IMR-90 (cell line): ENCODE measurements around the gene ZYX. TPM values are rescaled to one million over a fixed set of nuclear protein-coding genes. Genes with fewer than 3 reads are reported as not detected.
A peak's percentile ranks its signal among the peaks of the same experiment; 100 is the strongest.

Source experiments
- ATAC-seq: fragments of 200-7000 bp; cut with Tn5 transposase; 2 replicates; pipeline ENCODE4 v1.9.1; 2020; ENCODE audit warnings: low read depth, mild to moderate bottlenecking, moderate library complexity
- BruUV-seq: library from RNA; stranded (reverse); fragments of 400-500 nt; replicated peaks from 2 replicates; lab custom pipeline; 2021; lab: Mats Ljungman, UMichigan
- CTCF ChIA-PET: fragments of 300-600 bp; formaldehyde crosslinking; extraction: SDS; loops from one replicate; lab custom pipeline; 2021; ENCODE audit warnings: antibody characterized with exemption; lab: Yijun Ruan, JAX
- POLR2A ChIA-PET: fragments of 300-600 bp; sonication (Branson Sonifier 250); formaldehyde crosslinking; loops from one replicate; lab custom pipeline; 2022; ENCODE audit warnings: antibody characterized with exemption; ENCODE audit not compliant: unreplicated experiment; lab: Charles Lee
- DNase-seq: peaks from one replicate; pipeline ENCODE4 v3.0.0; 2013
- H2AFZ ChIP-seq: replicated peaks from 2 replicates; pipeline ENCODE3; 2013; ENCODE audit warnings: low read length, mild to moderate bottlenecking; ENCODE audit not compliant: poor library complexity
- H2AK5ac ChIP-seq: 2 replicates; pipeline ENCODE4 v1.6.1; 2013; ENCODE audit warnings: low read depth, low read length, inconsistent platforms
- H2AK9ac ChIP-seq: replicated peaks from 2 replicates; pipeline ENCODE3; 2013; ENCODE audit warnings: mild to moderate bottlenecking, low read depth, low read length, moderate library complexity; ENCODE audit not compliant: poor library complexity
- H2BK120ac ChIP-seq: 2 replicates; pipeline ENCODE4 v1.6.1; 2013; ENCODE audit warnings: low read depth, low read length, inconsistent platforms
- H2BK15ac ChIP-seq: 3 replicates; pipeline ENCODE4 v1.6.1; 2013; ENCODE audit warnings: low read depth, low read length, inconsistent platforms
- H2BK20ac ChIP-seq: 2 replicates; pipeline ENCODE4 v1.6.1; 2013; ENCODE audit warnings: low read depth, mild to moderate bottlenecking, inconsistent platforms, low read length, moderate library complexity
- H2BK5ac ChIP-seq: 2 replicates; pipeline ENCODE4 v1.6.1; 2013; ENCODE audit warnings: mild to moderate bottlenecking, low read depth, low read length, inconsistent platforms; ENCODE audit not compliant: poor library complexity, severe bottlenecking
- H3K14ac ChIP-seq: replicated peaks from 2 replicates; pipeline ENCODE4 v1.6.1; 2013; ENCODE audit warnings: low read depth, low read length, inconsistent platforms
- H3K18ac ChIP-seq: 2 replicates; pipeline ENCODE4 v1.6.1; 2013; ENCODE audit warnings: low read depth, low read length, control low read depth
- H3K23ac ChIP-seq: 2 replicates; pipeline ENCODE4 v1.6.1; 2013; ENCODE audit warnings: low read depth, low read length, inconsistent platforms
- H3K27ac ChIP-seq: 2 replicates; pipeline ENCODE4 v1.5.1; 2013; ENCODE audit warnings: mild to moderate bottlenecking, control low read depth, low read length; ENCODE audit not compliant: insufficient read depth
- H3K27me3 ChIP-seq: 2 replicates; pipeline ENCODE4 v1.6.1; 2013; ENCODE audit warnings: low read length; ENCODE audit not compliant: control insufficient read depth, insufficient read depth
- H3K36me3 ChIP-seq: 2 replicates; pipeline ENCODE4 v1.6.1; 2013; ENCODE audit warnings: low read length, mixed read lengths; ENCODE audit not compliant: control insufficient read depth, insufficient read depth
- H3K4ac ChIP-seq: 2 replicates; pipeline ENCODE4 v1.6.1; 2013; ENCODE audit warnings: low read depth, low read length, inconsistent platforms
- H3K4me1 ChIP-seq: 2 replicates; pipeline ENCODE4 v1.6.1; 2013; ENCODE audit warnings: low read length, mixed read lengths; ENCODE audit not compliant: control insufficient read depth, insufficient read depth
- H3K4me2 ChIP-seq: 2 replicates; pipeline ENCODE4 v1.6.1; 2013; ENCODE audit warnings: low read depth, mild to moderate bottlenecking, control low read depth, low read length, moderate library complexity
- H3K4me3 ChIP-seq: 2 replicates; pipeline ENCODE4 v1.5.1; 2013; ENCODE audit warnings: low read depth, mild to moderate bottlenecking, control low read depth, low read length, moderate library complexity; ENCODE audit not compliant: insufficient read depth
- H3K56ac ChIP-seq: 2 replicates; pipeline ENCODE4 v1.6.1; 2013; ENCODE audit warnings: low read length, inconsistent platforms; ENCODE audit not compliant: insufficient read depth; ENCODE audit errors: extremely low read depth
- H3K79me1 ChIP-seq, 2 experiments: 2 replicates each; pipeline ENCODE4 v1.6.1; 2013; ENCODE audit warnings: low read length in 2 of 2, inconsistent platforms in 1 of 2, low read depth in 1 of 2
- H3K9ac ChIP-seq: 2 replicates; pipeline ENCODE4 v1.6.1; 2013; ENCODE audit warnings: low read depth, low read length, control low read depth
- H3K9me1 ChIP-seq: 2 replicates; pipeline ENCODE4 v1.6.1; 2013; ENCODE audit warnings: low read length, inconsistent platforms; ENCODE audit not compliant: insufficient read depth
- H3K9me3 ChIP-seq: 2 replicates; pipeline ENCODE4 v1.6.1; 2013; ENCODE audit warnings: low read length; ENCODE audit not compliant: control insufficient read depth, insufficient read depth
- H4K20me1 ChIP-seq: 2 replicates; pipeline ENCODE4 v1.6.1; 2013; ENCODE audit warnings: low read length, inconsistent platforms; ENCODE audit not compliant: insufficient read depth
- H4K5ac ChIP-seq: 2 replicates; pipeline ENCODE4 v1.6.1; 2013; ENCODE audit warnings: mild to moderate bottlenecking, low read depth, low read length, control low read depth
- H4K8ac ChIP-seq, 2 experiments: 2 replicates each; pipeline ENCODE4 v1.6.1; 2013; ENCODE audit warnings: low read depth in 2 of 2, low read length in 2 of 2, control low read depth in 1 of 2, inconsistent platforms in 1 of 2
- H4K91ac ChIP-seq: 2 replicates; pipeline ENCODE4 v1.6.1; 2013; ENCODE audit warnings: low read depth, low read length, inconsistent platforms; ENCODE audit not compliant: insufficient read depth
- ELK1 ChIP-seq: fragments of 150-350 bp; IDR thresholded peaks from 2 replicates; pipeline ENCODE4 v1.6.1; 2016; ENCODE audit warnings: low read depth, mild to moderate bottlenecking, low read length, moderate library complexity, borderline replicate concordance
- MAFK ChIP-seq: IDR thresholded peaks from 2 replicates; pipeline ENCODE4 v1.6.1; 2012; ENCODE audit warnings: low read depth, low read length, improper control_type of control experiment
- WGBS, 2 experiments: methylation state at CpG; one replicate each; pipeline versions ENCODE4 v1.1.5 to v1.1.7; 2013; ENCODE audit warnings: missing lambda C conversion rate in 2 of 2; ENCODE audit not compliant: insufficient read length in 1 of 2; ENCODE audit errors: extremely low coverage in 2 of 2; 5-methylcytosine and 5-hydroxymethylcytosine counted together
- dilution Hi-C: fragments of 300-500 bp; cut with HindIII; formaldehyde crosslinking; loops from one replicate; pipeline ENCODE4 v1.14.3; 2018; ENCODE audit warnings: low sequenced_read_pairs; ENCODE audit not compliant: unreplicated experiment
- in situ Hi-C: fragments of 300-500 bp; cut with MboI; formaldehyde crosslinking; loops from 3 replicates; pipeline ENCODE4 v1.14.3; 2019; ENCODE audit warnings: low sequenced_read_pairs, inconsistent platforms, mixed read lengths
- intact Hi-C: fragments of 100-400 bp; cut with micrococcal nuclease; formaldehyde crosslinking; loops from 2 replicates; pipeline ENCODE4 v1.10.0; 2022
- polyA plus RNA-seq, 3 experiments: library from polyadenylated mRNA; depleted of rRNA; stranded (reverse); fragments of >200 nt; gene quantifications; 2 replicates each; pipeline ENCODE4 v1.2.3, GENCODE V29; 2012; ENCODE audit warnings: low replicate concordance in 1 of 3
- total RNA-seq: library from RNA; depleted of rRNA; stranded (reverse); fragments of >200 nt; gene quantifications from 2 replicates; pipeline ENCODE4 v1.2.3, GENCODE V29; 2012

The ZYX gene
- total and polyA plus RNA-seq, 2 of the 4 experiments (the other 2 are of a cell fraction) = 22.6 to 334 TPM

- TF ChIP-seq ELK1 = no peak
Observed at GRCh38 chr7:143381427-143382125, 431 bp downstream of the ZYX start (continued).

- no TSS peak for BruUV-seq
- Histone ChIP-seq H2BK15ac (no peak overlapping the region), H3K27me3 (no peaks in the 10 kb centered on the region), H3K79me1 (peaks cover 16 to 60% of the 10 kb centered on the region in 2 experiments), H3K9me3 (no peaks in the 10 kb centered on the region), H2BK5ac (peak overlapping the region; percentile 77), H3K9ac (peak overlapping the region; percentile 97), H3K4me1 (peaks cover 33% of the 10 kb centered on the region), H3K56ac (peak overlapping the region; percentile 93), H3K18ac (peak overlapping the region; percentile 34; the same call in 1 of the 2 replicates), H3K23ac (peak overlapping the region; percentile 91), H3K4me2 (peak overlapping the region; percentile 93), H3K4me3 (peak overlapping the region; percentile 68), H2AFZ (peak overlapping the region; percentile 73), H2AK9ac (peak overlapping the region; percentile 97), H3K4ac (peak overlapping the region; percentile 90), H4K8ac (peak overlapping the region; percentile 66 to 71; a peak in 3 of 4 replicates), H4K20me1 (peaks cover 55% of the 10 kb centered on the region), H3K27ac (peak overlapping the region; percentile 100), H4K5ac (peak overlapping the region; percentile 13; the same call in 1 of the 2 replicates), H3K36me3 (peaks cover 46% of the 10 kb centered on the region), H3K14ac (peak overlapping the region; percentile 97), H3K9me1 (peaks cover 28% of the 10 kb centered on the region), H4K91ac (peak overlapping the region; percentile 83), H2AK5ac (peak overlapping the region; percentile 54), H2BK20ac (no peak overlapping the region), H2BK120ac (0 out of 2 replicates have a peak overlapping the region, but pooled peaks have one; percentile 5)
- ATAC-seq (no peak), DNase-seq (no peak)
- ChIA-PET POLR2A (no interaction called here), CTCF (no interaction called here)
- dilution Hi-C loops (no loop called here), in situ Hi-C loops (no loop called here), intact Hi-C loops (loop anchor here (5.0 kb wide), 2 partner anchors 140 to 820 kb away; no protein-coding TSS in a partner anchor)
- TF ChIP-seq MAFK = no peak
- WGBS, 2 experiments = no CpG with 5 or more reads among the region's 21 CpGs
Observed at GRCh38 chr7:143382126-143382790, 1.1 kb downstream of the ZYX start.
